Naive thymus-derived CD4-positive, alpha-beta T cell (primary cell): Measurements from ENCODE around the gene VSTM5. TPM values are rescaled to one million over a fixed set of nuclear protein-coding genes. Genes with fewer than 3 reads are reported as not detected.

Source experiments
- ATAC-seq: fragments of 150-1000 bp; cut with Tn5 transposase; 2 replicates; pipeline ENCODE4 v1.10.0; 2021; ENCODE audit warnings: mild to moderate bottlenecking, moderate library complexity
- CTCF ChIA-PET: fragments of 350-600 bp; sonication (Branson Sonifier 250); formaldehyde crosslinking; loops from one replicate; lab custom pipeline; 2021; ENCODE audit warnings: antibody characterized with exemption; lab: Charles Lee
- POLR2A ChIA-PET: fragments of 350-600 bp; sonication (Branson Sonifier 250); formaldehyde crosslinking; loops from one replicate; lab custom pipeline; 2021; ENCODE audit warnings: antibody characterized with exemption, inconsistent platforms; lab: Charles Lee
- DNase-seq, 9 donors: peaks; one replicate each; pipeline versions ENCODE4 v3.0.0 to v3.0.0-alpha.2; 2020 to 2022; ENCODE audit warnings: mixed read lengths in 1 of 9
- H3K27ac ChIP-seq: one replicate; pipeline ENCODE4 v1.7.0; 2013; ENCODE audit warnings: mild to moderate bottlenecking, low read depth, low read length, moderate library complexity
- H3K27me3 ChIP-seq, 2 donors: one replicate each; pipeline ENCODE4 v1.7.0; 2013; ENCODE audit warnings: low read length in 2 of 2, mild to moderate bottlenecking in 2 of 2, moderate library complexity in 2 of 2; ENCODE audit not compliant: control insufficient read depth in 2 of 2, insufficient read depth in 2 of 2
- H3K36me3 ChIP-seq, 3 experiments: 1 replicate in 2 of 3; 2 replicates in 1 of 3; pipeline ENCODE4 v1.7.0; 2013; ENCODE audit warnings: low read length in 3 of 3, mild to moderate bottlenecking in 3 of 3, moderate library complexity in 1 of 3; ENCODE audit not compliant: insufficient read depth in 3 of 3, control insufficient read depth in 2 of 3
- H3K4me1 ChIP-seq, 2 donors: one replicate each; pipeline ENCODE4 v1.7.0; 2013; ENCODE audit warnings: low read length in 2 of 2, mild to moderate bottlenecking in 2 of 2, moderate library complexity in 1 of 2; ENCODE audit not compliant: control insufficient read depth in 2 of 2, insufficient read depth in 2 of 2
- H3K4me3 ChIP-seq: 2 replicates; pipeline ENCODE4 v1.7.0; 2013; ENCODE audit warnings: mild to moderate bottlenecking, low read length
- H3K9me3 ChIP-seq, 3 experiments: 1 replicate in 2 of 3; 2 replicates in 1 of 3; pipeline ENCODE4 v1.7.0; 2013; ENCODE audit warnings: low read length in 3 of 3; ENCODE audit not compliant: control insufficient read depth in 2 of 3
- H3K27ac Mint-ChIP-seq, 9 donors: one replicate each; pipeline ENCODE4 v1.8.0; 2020 to 2022; ENCODE audit warnings: mixed read lengths in 9 of 9, mild to moderate bottlenecking in 8 of 9, moderate library complexity in 5 of 9, inconsistent platforms in 2 of 9
- H3K27me3 Mint-ChIP-seq, 5 donors: one replicate each; pipeline ENCODE4 v1.8.0; 2021 to 2022; ENCODE audit warnings: mixed read lengths in 5 of 5, mild to moderate bottlenecking in 1 of 5
- H3K36me3 Mint-ChIP-seq, 5 donors: one replicate each; pipeline ENCODE4 v1.8.0; 2020 to 2022; ENCODE audit warnings: mixed read lengths in 5 of 5, mild to moderate bottlenecking in 3 of 5, inconsistent platforms in 1 of 5
- H3K4me1 Mint-ChIP-seq, 7 donors: one replicate each; pipeline ENCODE4 v1.8.0; 2020 to 2022; ENCODE audit warnings: mixed read lengths in 7 of 7, mild to moderate bottlenecking in 3 of 7, inconsistent platforms in 1 of 7
- H3K4me3 Mint-ChIP-seq, 10 donors: one replicate each; pipeline ENCODE4 v1.8.0; 2020 to 2022; ENCODE audit warnings: mild to moderate bottlenecking in 10 of 10, mixed read lengths in 10 of 10, moderate library complexity in 6 of 10, inconsistent platforms in 2 of 10
- H3K9me3 Mint-ChIP-seq, 11 donors: one replicate each; pipeline ENCODE4 v1.8.0; 2020 to 2022; ENCODE audit warnings: mixed read lengths in 11 of 11, mild to moderate bottlenecking in 4 of 11, inconsistent platforms in 1 of 11, moderate library complexity in 1 of 11
- intact Hi-C, 2 donors: fragments of 100-400 bp; cut with micrococcal nuclease; formaldehyde crosslinking; loops; one replicate each; pipeline ENCODE4 v1.15.1; 2023
- polyA plus RNA-seq, 2 donors: library from polyadenylated mRNA; unstranded; fragments of 300-500 nt; fragmentation: Illumina TruSeq; gene quantifications; one replicate each; pipeline ENCODE4 v1.2.3, GENCODE V29; 2021
- total RNA-seq, 6 experiments: library from RNA in 5 of 6; stranded (reverse) in 5 of 6; gene quantifications; 1 replicate in 5 of 6; 2 replicates in 1 of 6; pipeline ENCODE4 v1.2.3 and lab custom pipeline; 2021 to 2026

Gene VSTM5
- total and polyA plus RNA-seq, 7 experiments from 2014 or later, result not detected

DNA sequence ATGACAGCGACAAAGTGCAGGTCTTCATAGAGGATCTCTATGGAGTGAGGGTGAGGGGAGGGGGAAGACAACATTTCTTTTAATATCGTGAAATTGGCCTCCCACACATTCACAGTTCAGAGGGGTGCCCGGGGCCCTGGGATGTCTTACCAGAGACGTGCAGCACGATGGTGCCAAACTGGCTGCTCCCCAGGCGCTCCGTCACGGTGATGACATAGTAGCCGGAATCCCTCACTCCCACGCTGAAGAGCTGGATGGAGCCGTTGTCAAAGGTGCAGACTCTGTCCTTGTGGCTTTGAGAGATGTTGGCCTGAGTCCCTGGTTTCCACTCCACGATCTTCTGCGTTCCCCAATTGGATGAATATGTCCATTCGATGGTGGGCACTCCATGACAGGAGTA lies 29.6 kb downstream of the VSTM5 start:
- Histone ChIP-seq H3K27ac (no peak overlapping the region), H3K36me3 (peaks cover 0 to under 1% (median 0%) of the 10 kb centered on the region in 3 experiments), H3K27me3 (no peaks in the 10 kb centered on the region), H3K9me3 (no peaks in the 10 kb centered on the region), H3K4me1 (no peaks in the 10 kb centered on the region), H3K4me3 (no peak overlapping the region)
- Mint-ChIP-seq H3K27ac (no peak overlapping the region), H3K4me3 (no peak overlapping the region), H3K27me3 (peaks cover 0 to 4% (median 0%) of the 10 kb centered on the region in 5 donors), H3K36me3 (peaks cover 0 to 10% (median 6%) of the 10 kb centered on the region in 5 donors), H3K9me3 (peaks cover 0 to 4% (median 0%) of the 10 kb centered on the region in 11 donors), H3K4me1 (peaks cover 0 to 4% (median 0%) of the 10 kb centered on the region in 7 donors)
- ATAC-seq, result no peak
- no peak for DNase-seq
- ChIA-PET POLR2A (no interaction called here), CTCF (no interaction called here)
- intact Hi-C loops, result no loop called here

GRCh38 chr11:93819966-93820695 lies 30.3 kb downstream of the VSTM5 start:
- no peak overlapping the region for H3K4me3 Mint-ChIP-seq
- intact Hi-C loops, result no loop called here
- peaks cover 0 to 15% (median 6%) of the 10 kb centered on the region in 5 donors for H3K36me3 Mint-ChIP-seq
- no peaks in the 10 kb centered on the region for H3K4me1 ChIP-seq
- no peak overlapping the region for H3K4me3 ChIP-seq
- CTCF ChIA-PET, result no interaction called here
- H3K27me3 ChIP-seq, result no peaks in the 10 kb centered on the region
- peaks cover 0 to 4% (median 0%) of the 10 kb centered on the region in 5 donors for H3K27me3 Mint-ChIP-seq
- no peak for DNase-seq
- no peak for ATAC-seq
- H3K9me3 ChIP-seq, result no peaks in the 10 kb centered on the region
- POLR2A ChIA-PET, result no interaction called here
- H3K4me1 Mint-ChIP-seq, result peaks cover 0 to 4% (median 0%) of the 10 kb centered on the region in 7 donors
- H3K27ac ChIP-seq, result no peak overlapping the region
- peaks cover 0 to 4% (median 0%) of the 10 kb centered on the region in 11 donors for H3K9me3 Mint-ChIP-seq
- no peak overlapping the region for H3K27ac Mint-ChIP-seq
- peaks cover 0 to 8% (median 0%) of the 10 kb centered on the region in 3 experiments for H3K36me3 ChIP-seq

DNA sequence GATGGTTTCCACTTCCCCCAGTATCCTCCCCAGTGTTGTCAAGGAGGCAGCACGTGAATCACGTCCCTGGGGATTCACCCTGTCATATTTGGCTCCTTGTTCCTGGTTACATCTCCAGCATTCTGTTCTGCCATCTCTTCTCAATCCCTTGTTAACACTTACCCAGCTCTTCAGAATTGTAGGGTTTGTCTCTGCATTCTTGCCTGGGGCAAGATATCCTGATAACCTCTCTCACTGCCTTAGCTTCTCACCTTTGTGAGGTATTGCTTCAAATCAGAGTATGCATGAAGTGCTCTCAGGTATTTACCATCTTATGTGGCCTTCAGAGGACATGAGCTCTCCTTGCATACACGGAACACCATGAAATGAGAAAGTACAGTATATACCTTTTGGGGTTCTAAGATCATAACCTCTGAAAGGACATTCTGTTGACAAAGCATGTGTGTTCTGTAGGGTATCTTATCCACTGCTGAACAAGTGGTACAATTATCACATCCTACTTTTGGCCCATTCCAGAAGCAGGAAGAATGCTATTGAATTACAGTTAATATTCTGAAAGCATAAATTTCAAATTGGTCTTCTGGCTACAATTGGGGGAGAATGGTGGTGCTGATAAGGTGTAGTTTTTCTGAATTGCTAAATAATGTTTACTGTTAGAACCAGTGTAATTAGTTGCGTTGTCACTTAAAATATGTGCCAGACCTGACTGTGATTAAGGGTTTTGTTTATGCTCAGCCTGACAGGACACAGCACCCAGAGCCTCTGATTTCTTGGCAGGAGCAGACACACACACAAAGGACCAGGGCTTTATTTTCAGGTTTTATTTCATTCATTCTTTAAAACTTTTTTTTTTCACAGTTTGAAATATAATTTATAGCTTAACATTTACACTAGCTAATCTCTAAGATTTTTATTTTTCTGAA lies 32.7 kb downstream of the VSTM5 start:
- H3K4me1 Mint-ChIP-seq, result peaks cover 0 to 4% (median 0%) of the 10 kb centered on the region in 7 donors
- CTCF ChIA-PET, result no interaction called here
- no peak for ATAC-seq

DNA sequence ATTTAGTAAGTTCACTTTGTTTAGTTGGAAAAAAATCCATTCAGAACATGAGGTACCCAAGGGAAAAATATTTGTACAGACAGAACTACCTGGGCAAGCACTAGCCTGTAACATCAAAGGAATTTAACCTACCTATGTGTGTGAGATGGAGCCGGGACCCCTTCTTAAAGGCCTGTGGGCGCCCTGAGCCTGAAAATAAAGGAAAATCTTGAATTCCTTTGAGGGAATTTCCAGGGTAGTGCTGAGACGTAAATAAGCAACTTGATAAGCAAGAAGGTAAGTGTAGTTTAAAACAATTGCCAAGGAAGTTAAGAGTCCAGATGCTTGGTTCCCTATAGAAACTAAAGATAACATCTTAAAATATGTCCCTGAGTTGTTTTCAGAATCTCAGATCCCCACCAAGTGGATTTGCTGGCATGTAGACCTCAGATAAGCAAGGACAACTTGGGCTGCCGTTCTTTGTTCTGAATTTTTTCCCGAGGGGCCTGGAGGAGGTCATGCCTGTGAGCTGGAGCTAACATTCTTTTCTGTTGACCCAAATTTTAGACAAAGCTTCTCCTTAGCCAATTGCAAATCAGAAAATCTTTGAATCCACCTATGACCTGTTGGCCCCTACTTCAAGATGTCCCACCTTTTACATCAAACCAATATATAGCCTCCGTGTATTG lies 35.3 kb downstream of the VSTM5 start:
- Histone ChIP-seq H3K9me3 (no peaks in the 10 kb centered on the region), H3K4me3 (no peak overlapping the region), H3K36me3 (peaks cover 7 to 50% (median 22%) of the 10 kb centered on the region in 3 experiments), H3K27me3 (no peaks in the 10 kb centered on the region), H3K4me1 (no peaks in the 10 kb centered on the region), H3K27ac (no peak overlapping the region)
- Mint-ChIP-seq H3K4me1 (peaks cover 0 to 4% (median 0%) of the 10 kb centered on the region in 7 donors), H3K36me3 (peaks cover 6 to 53% (median 24%) of the 10 kb centered on the region in 5 donors), H3K9me3 (peaks cover 0 to 4% (median 0%) of the 10 kb centered on the region in 11 donors), H3K27me3 (no peaks in the 10 kb centered on the region), H3K4me3 (no peak overlapping the region), H3K27ac (peak overlapping the region in 3 of 9 donors; percentile 59 to 73 (median 65))
- ChIA-PET CTCF (no interaction called here), POLR2A (no interaction called here)
- intact Hi-C loops, result no loop called here
- no peak for ATAC-seq
- DNase-seq, result no peak

More for the DNA sequence above, 32.7 kb downstream of the VSTM5 start:
- intact Hi-C loops, result no loop called here
- POLR2A ChIA-PET, result interaction anchor here (1.1 kb wide), 1 partner anchor 23 kb away, joined by 4 read pairs; no protein-coding TSS in a partner anchor
- Mint-ChIP-seq H3K36me3 (peaks cover 6 to 38% (median 18%) of the 10 kb centered on the region in 5 donors), H3K9me3 (peaks cover 0 to 4% (median 0%) of the 10 kb centered on the region in 11 donors), H3K4me3 (no peak overlapping the region), H3K27ac (peak overlapping the region in 3 of 9 donors; percentile 2 to 65 (median 59)), H3K27me3 (no peaks in the 10 kb centered on the region)
- Histone ChIP-seq H3K27ac (no peak overlapping the region), H3K9me3 (no peaks in the 10 kb centered on the region), H3K4me1 (no peaks in the 10 kb centered on the region), H3K36me3 (peaks cover 2 to 29% (median 5%) of the 10 kb centered on the region in 3 experiments), H3K27me3 (no peaks in the 10 kb centered on the region), H3K4me3 (no peak overlapping the region)
- DNase-seq, result no peak

- POLR2A ChIA-PET, result no interaction called here
- intact Hi-C loops, result no loop called here
- Histone ChIP-seq H3K9me3 (no peaks in the 10 kb centered on the region), H3K27me3 (no peaks in the 10 kb centered on the region), H3K36me3 (peaks cover 15 to 60% (median 31%) of the 10 kb centered on the region in 3 experiments), H3K27ac (no peak overlapping the region), H3K4me1 (no peaks in the 10 kb centered on the region), H3K4me3 (no peak overlapping the region)
- no peak for DNase-seq
- Mint-ChIP-seq H3K4me1 (peaks cover 0 to 3% (median 0%) of the 10 kb centered on the region in 7 donors), H3K27ac (no peak overlapping the region), H3K4me3 (no peak overlapping the region), H3K27me3 (no peaks in the 10 kb centered on the region), H3K36me3 (peaks cover 3 to 58% (median 28%) of the 10 kb centered on the region in 5 donors), H3K9me3 (peaks cover 0 to 2% (median 0%) of the 10 kb centered on the region in 11 donors)
- ATAC-seq, result no peak
- CTCF ChIA-PET, result no interaction called here
Measured at GRCh38 chr11:93813974-93814373, 36.4 kb downstream of the VSTM5 start.

DNA sequence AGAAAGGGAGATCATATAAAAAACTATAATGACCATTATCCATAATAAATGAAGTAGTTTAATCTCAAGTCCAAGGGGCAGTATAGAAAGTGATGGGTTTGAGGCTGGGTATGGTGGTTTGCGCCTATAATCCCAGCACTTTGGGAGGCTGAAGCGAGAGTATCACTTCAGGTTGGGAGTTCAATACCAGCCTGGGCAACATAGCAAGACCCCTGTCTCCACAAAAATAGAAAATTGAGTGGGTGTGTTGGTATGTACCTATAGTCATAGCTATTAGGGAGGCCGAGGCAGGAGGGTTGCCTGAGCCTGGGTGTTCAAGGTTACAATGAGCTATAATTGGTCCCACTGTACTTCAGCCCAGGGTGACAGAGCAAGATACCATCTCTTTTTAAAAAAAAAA lies 42.4 kb downstream of the VSTM5 start:
- CTCF ChIA-PET, result no interaction called here

More for the DNA sequence above, 42.4 kb downstream of the VSTM5 start:
- Histone ChIP-seq H3K4me1 (no peaks in the 10 kb centered on the region), H3K9me3 (no peaks in the 10 kb centered on the region), H3K4me3 (no peak overlapping the region), H3K27ac (no peak overlapping the region), H3K27me3 (no peaks in the 10 kb centered on the region), H3K36me3 (peaks cover 24 to 85% (median 33%) of the 10 kb centered on the region in 3 experiments)
- POLR2A ChIA-PET, result interaction anchor here (0.8 kb wide), 1 partner anchor 24 kb away, joined by 3 read pairs; the partner anchor contains the start of gene MED17
- H3K27me3 Mint-ChIP-seq, result no peaks in the 10 kb centered on the region
- no peak overlapping the region for H3K4me3 Mint-ChIP-seq
- ATAC-seq (no peak), DNase-seq (no peak)
- intact Hi-C loops, result no loop called here
- no peaks in the 10 kb centered on the region for H3K9me3 Mint-ChIP-seq
- H3K27ac Mint-ChIP-seq, result peak overlapping the region in 1 of 9 donors; percentile 21
- peaks cover 3 to 62% (median 34%) of the 10 kb centered on the region in 5 donors for H3K36me3 Mint-ChIP-seq
- peaks cover 0 to 7% (median 0%) of the 10 kb centered on the region in 7 donors for H3K4me1 Mint-ChIP-seq
